Measurements from ENCODE around the gene CD93. TPM values are rescaled to one million over a fixed set of nuclear protein-coding genes. Genes with fewer than 3 reads are reported as not detected.

Gene CD93
- polyA plus RNA-seq, 2 of the 4 experiments (the other 2 are of a cell fraction), result not detected

- ATAC-seq, result no peak
- DNase-seq (ENCODE audit: low read depth in 1 of 2, low spot score in 1 of 2), result no peak
- no peak for FAIRE-seq
- Histone ChIP-seq H3K4me2 (no peak overlapping the region), H3K9me3 (no peaks in the 10 kb centered on the region), H3K27ac (no peak overlapping the region), H3K4me3 (no peak overlapping the region), H3K4me1 (no peaks in the 10 kb centered on the region)
- WGBS (ENCODE audit: missing lambda C conversion rate), result 68% methylated on average over 6 of the region's 9 CpGs
- POLR2A ChIA-PET, result no interaction called here
- no peak for TF ChIP-seq HOXA7 (CRISPR knock-in tag; IDR thresholded peaks at IDR 0.05)
- no peak for TF ChIP-seq FOSL2 (IDR thresholded peaks at IDR 0.05)
- no peak for TF ChIP-seq FOSL2 (CRISPR knock-in tag; IDR thresholded peaks at IDR 0.05)
- TF ChIP-seq USF2 (IDR thresholded peaks at IDR 0.05), result no peak
- TF ChIP-seq RCOR1 (IDR thresholded peaks at IDR 0.05; ENCODE audit: low read depth, low read length), result no peak
- no peak for TF ChIP-seq BHLHE40 (IDR thresholded peaks at IDR 0.05; ENCODE audit: low read depth, low read length)
- TF ChIP-seq FOXS1 (CRISPR knock-in tag; IDR thresholded peaks at IDR 0.05), result no peak
- TF ChIP-seq EP300 (IDR thresholded peaks at IDR 0.05), result no peak
- TF ChIP-seq MAFK (IDR thresholded peaks at IDR 0.05; ENCODE audit: partially characterized antibody), result no peak
- TF ChIP-seq JUNB (IDR thresholded peaks at IDR 0.05), result no peak
- TF ChIP-seq GATA3 (IDR thresholded peaks at IDR 0.05; ENCODE audit: borderline replicate concordance), result no peak
- no peak for TF ChIP-seq HEYL (CRISPR knock-in tag; IDR thresholded peaks at IDR 0.05)
- no peak for TF ChIP-seq SMC3 (IDR thresholded peaks at IDR 0.05)
- TF ChIP-seq MAZ (IDR thresholded peaks at IDR 0.05; ENCODE audit: borderline replicate concordance, low read depth, low read length), result no peak
- CTCF ChIA-PET, result no interaction called here
These were observed 35.7 kb upstream of the CD93 start for GRCh38 chr20:23121751-23122320.

GRCh38 chr20:23120936-23121750, 35.0 kb upstream of the CD93 start:
- ChIA-PET CTCF (no interaction called here), POLR2A (no interaction called here)
- Histone ChIP-seq H3K4me2 (no peak overlapping the region), H3K9me3 (no peaks in the 10 kb centered on the region), H3K4me1 (no peaks in the 10 kb centered on the region), H3K27ac (no peak overlapping the region), H3K4me3 (no peak overlapping the region)
- DNase-seq (ENCODE audit: low read depth in 1 of 2, low spot score in 1 of 2), result no peak
- FAIRE-seq, result no peak
- WGBS (ENCODE audit: missing lambda C conversion rate), result 67% methylated on average over 15 of the region's 15 CpGs
- TF ChIP-seq RARB (CRISPR knock-in tag; IDR thresholded peaks at IDR 0.05), result no peak
- TF ChIP-seq POLR2AphosphoS2 (conservative IDR thresholded peaks at IDR 0.05; ENCODE audit: low read length), result no peak
- TF ChIP-seq RAD21 (conservative IDR thresholded peaks at IDR 0.05 in 1 of 2, IDR thresholded peaks at IDR 0.05 in 1 of 2), result no peak
- no peak for TF ChIP-seq RNF2 (IDR thresholded peaks at IDR 0.05; ENCODE audit: borderline replicate concordance, low read depth)
- TF ChIP-seq EHMT2 (IDR thresholded peaks at IDR 0.05; ENCODE audit: low read depth), result no peak
- no peak for TF ChIP-seq GATA3 (IDR thresholded peaks at IDR 0.05; ENCODE audit: borderline replicate concordance)
- no peak for TF ChIP-seq REST (IDR thresholded peaks at IDR 0.05)
- no peak for TF ChIP-seq FOXS1 (CRISPR knock-in tag; IDR thresholded peaks at IDR 0.05)
- TF ChIP-seq HDAC2 (IDR thresholded peaks at IDR 0.05), result no peak
- no peak for TF ChIP-seq HMGXB4 (CRISPR knock-in tag; IDR thresholded peaks at IDR 0.05; ENCODE audit: borderline replicate concordance)
- no peak for TF ChIP-seq ESRRA (IDR thresholded peaks at IDR 0.05; ENCODE audit: borderline replicate concordance, low read length)
- TF ChIP-seq SMC3 (IDR thresholded peaks at IDR 0.05), result no peak
- TF ChIP-seq EHF (CRISPR knock-in tag; IDR thresholded peaks at IDR 0.05), result no peak
- TF ChIP-seq JUN (IDR thresholded peaks at IDR 0.05), result no peak
- no peak for TF ChIP-seq PBX3 (IDR thresholded peaks at IDR 0.05)
- TF ChIP-seq CBX8 (IDR thresholded peaks at IDR 0.05), result no peak
- no peak for TF ChIP-seq MAZ (IDR thresholded peaks at IDR 0.05; ENCODE audit: borderline replicate concordance, low read depth, low read length)
- TF ChIP-seq EP300 (IDR thresholded peaks at IDR 0.05), result no peak
- no peak for TF ChIP-seq KDM5A (IDR thresholded peaks at IDR 0.05)
- ATAC-seq, result no peak
